ENCODE data around the gene SCARF2. TPM values are rescaled to one million over a fixed set of nuclear protein-coding genes. Genes with fewer than 3 reads are reported as not detected.

The SCARF2 gene
- total RNA-seq, 1 experiment from 2014 or later = 10.8 TPM

- Histone ChIP-seq H4K8ac (replicated peaks; ENCODE audit: insufficient read length, low read depth, low read length) (no peak overlapping the region), H3K4ac (ENCODE audit: low read depth, low read length) (no peak overlapping the region), H3K27me3 (ENCODE audit: insufficient read depth, low read length) (no peaks in the 10 kb centered on the region), H3K27ac (ENCODE audit: insufficient read length, low read depth, low read length) (no peak overlapping the region), H3K9me3 (ENCODE audit: control insufficient read depth, low read depth, low read length) (no peaks in the 10 kb centered on the region), H3K56ac (ENCODE audit: insufficient read length, low read depth, low read length) (no peak overlapping the region), H3K9ac (ENCODE audit: extremely low read depth, insufficient read length, low read length) (no peak overlapping the region), H3K18ac (ENCODE audit: insufficient read length, low read depth, low read length) (no peak overlapping the region), H2AK5ac (ENCODE audit: insufficient read length, low read length) (no peak overlapping the region), H2BK120ac (ENCODE audit: low read depth, low read length, poor library complexity, severe bottlenecking) (no peak overlapping the region), H3K4me2 (ENCODE audit: insufficient read depth, insufficient read length, low read length) (no peak overlapping the region), H3K14ac (ENCODE audit: insufficient read depth, low read length) (no peak overlapping the region), H3K23me2 (ENCODE audit: insufficient read length, low read depth, low read length, poor library complexity, severe bottlenecking) (no peaks in the 10 kb centered on the region), H3K23ac (ENCODE audit: insufficient read length, low read depth, low read length) (no peak overlapping the region), H4K5ac (ENCODE audit: insufficient read length, low read depth, low read length) (no peak overlapping the region), H3K4me1 (ENCODE audit: insufficient read depth, low read length) (no peaks in the 10 kb centered on the region), H4K20me1 (ENCODE audit: control insufficient read depth, insufficient read depth, insufficient read length) (no peaks in the 10 kb centered on the region), H2BK12ac (ENCODE audit: insufficient read length, low read depth, low read length) (no peak overlapping the region), H3K79me1 (ENCODE audit: insufficient read depth, low read depth, low read length, poor library complexity, severe bottlenecking) (no peaks in the 10 kb centered on the region), H4K91ac (ENCODE audit: insufficient read length, low read depth, low read length) (no peak overlapping the region), H2AFZ (ENCODE audit: low read length) (no peak overlapping the region), H2BK15ac (ENCODE audit: low read depth, low read length) (no peak overlapping the region), H3K79me2 (ENCODE audit: insufficient read depth, low read length) (no peaks in the 10 kb centered on the region), H3T11ph (ENCODE audit: low read length) (no peak overlapping the region), H2BK20ac (ENCODE audit: low read depth, low read length, poor library complexity, severe bottlenecking) (no peak overlapping the region), H2BK5ac (ENCODE audit: insufficient read length, low read length) (no peak overlapping the region)
- no peaks in the 10 kb centered on the region for H3K36me3 Mint-ChIP-seq (ENCODE audit: insufficient read depth in 1 of 3, low read depth in 3 of 3)
- no peak overlapping the region for H3K4me3 Mint-ChIP-seq
- peaks cover 7% of the 10 kb centered on the region for H3K27me3 Mint-ChIP-seq (ENCODE audit: low read depth)
- H3K4me1 Mint-ChIP-seq = no peaks in the 10 kb centered on the region; a peak in 1 of 4 replicates
- no peak for DNase-seq
- WGBS (ENCODE audit: extremely low coverage, insufficient read length, low lambda C conversion rate) = no CpG with 5 or more reads among the region's 2 CpGs
- no peak for TF ChIP-seq CTCF (conservative IDR thresholded peaks at IDR 0.05)
- no peaks in the 10 kb centered on the region for H3K9me3 Mint-ChIP-seq
- H3K27ac Mint-ChIP-seq = no peak overlapping the region
These were observed 51.3 kb downstream of the SCARF2 start for GRCh38 chr22:20386336-20386735.
